ENCODE results near the gene CCDC116. TPM values are rescaled to one million over a fixed set of nuclear protein-coding genes. Genes with fewer than 3 reads are reported as not detected.

CCDC116 gene
- total RNA-seq, 2 experiments from 2014 or later: 0.59 to 0.76 TPM

DNA sequence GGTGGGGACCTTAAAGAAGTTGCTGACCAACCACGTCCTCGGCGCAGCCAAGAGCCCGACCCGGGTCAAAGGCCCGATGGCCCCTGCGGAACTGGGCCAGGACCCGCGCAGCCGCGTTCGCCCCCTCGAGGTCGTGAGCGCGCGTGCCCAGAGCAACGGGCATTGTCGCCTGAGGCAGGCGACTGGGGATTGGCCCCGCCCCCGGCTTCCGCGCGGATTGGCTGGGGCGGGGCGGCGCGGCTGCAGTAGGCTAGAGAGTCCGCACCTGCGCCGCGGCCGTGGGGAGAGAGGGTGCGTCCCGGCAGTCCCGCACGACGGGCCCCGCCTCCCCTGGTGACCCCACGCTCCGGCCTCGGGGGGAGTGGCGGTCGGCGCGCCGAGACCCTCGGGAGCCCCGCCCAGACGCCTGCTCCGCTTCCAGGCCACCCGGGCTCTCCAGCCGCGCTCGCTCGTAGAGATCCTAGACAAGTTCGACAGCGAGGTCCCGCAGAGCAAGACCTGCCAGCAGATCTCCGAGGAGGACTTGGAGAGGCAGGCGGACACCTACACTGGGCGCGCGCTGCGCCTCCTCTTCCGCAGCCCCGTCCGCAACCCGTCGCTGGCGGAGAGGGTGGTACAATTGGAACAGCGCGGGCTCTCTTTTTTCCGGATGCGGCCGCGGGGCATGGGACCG lies 24.9 kb downstream of the CCDC116 start:
- peak overlapping the region; percentile 82 for H3K27ac Mint-ChIP-seq
- CTCF ChIA-PET: interaction anchor here (0.9 to 3.4 kb wide), 11 partner anchors 9 to 295 kb away, joined by 3 to 17 read pairs (median 6); partner anchors contain the start of genes PPM1F, SDF2L1 and YDJC
- H3K4me3 Mint-ChIP-seq: peak overlapping the region; percentile 80
- H3K4me1 Mint-ChIP-seq: peaks cover 25% of the 10 kb centered on the region
- no peaks in the 10 kb centered on the region for H3K27me3 Mint-ChIP-seq
- DNase-seq: peak; percentile 85
- H3K36me3 Mint-ChIP-seq: peaks cover 5% of the 10 kb centered on the region
- ATAC-seq: peak; percentile 96
- no peaks in the 10 kb centered on the region for H3K9me3 Mint-ChIP-seq (ENCODE audit: low read depth)

DNA sequence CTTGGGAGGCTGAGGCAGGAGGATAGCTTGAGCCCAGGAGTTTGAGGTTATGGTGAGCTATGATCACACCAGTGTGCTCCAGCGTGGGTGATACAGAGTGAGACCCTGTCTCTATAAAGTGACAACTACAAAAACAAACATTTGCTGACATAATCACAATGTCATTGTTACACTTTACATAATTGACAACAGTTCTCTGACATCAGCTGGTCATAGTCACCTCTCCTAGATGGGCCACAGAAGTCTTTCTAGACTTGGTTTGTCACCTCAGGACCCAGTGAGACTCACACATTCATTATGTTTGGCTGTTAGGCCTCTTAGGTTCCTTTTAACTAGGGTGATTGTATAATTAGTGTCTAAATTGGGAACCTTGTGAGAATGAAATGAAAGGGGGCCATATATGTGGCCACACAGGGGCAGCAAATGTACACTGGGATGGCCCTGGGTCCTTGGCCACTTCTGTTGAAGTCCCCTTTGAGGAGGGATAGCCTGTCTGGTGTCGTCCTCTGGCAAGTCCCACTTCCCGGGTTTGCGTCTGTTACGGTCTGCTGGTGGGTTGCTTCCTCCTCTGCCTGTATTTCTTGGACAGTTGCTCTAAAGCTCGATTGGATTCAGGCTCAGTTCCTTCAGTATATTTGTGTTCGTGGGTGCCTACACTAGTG lies 27.4 kb downstream of the CCDC116 start:
- no peak for ATAC-seq
- no peak overlapping the region for H3K27ac Mint-ChIP-seq

DNA sequence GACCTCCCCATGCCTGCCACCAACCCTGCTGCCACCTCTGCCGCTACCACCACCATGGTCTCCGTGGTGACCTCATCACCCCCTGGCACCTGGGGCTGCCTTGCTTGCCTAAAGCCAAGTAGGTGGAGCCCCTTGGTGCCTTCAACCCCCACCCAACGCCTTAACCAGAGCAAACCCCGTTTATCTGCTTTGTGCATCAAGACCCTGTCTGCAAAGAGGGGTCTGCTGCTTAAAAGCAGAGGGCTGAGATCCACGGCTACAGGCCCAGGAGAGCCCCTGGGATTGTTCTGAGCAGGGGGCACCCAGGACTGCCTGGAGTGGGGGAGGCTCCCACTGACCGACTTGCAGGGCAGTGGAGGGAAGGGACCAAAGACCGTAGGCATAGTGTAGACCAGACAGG lies 28.3 kb downstream of the CCDC116 start:
- CTCF ChIA-PET: interaction anchor here (3.2 to 3.4 kb wide), 2 partner anchors 15 to 19 kb away, joined by 11 to 17 read pairs; partner anchors contain the start of gene SDF2L1
- DNase-seq (no peak), ATAC-seq (no peak)
- no peaks in the 10 kb centered on the region for H3K9me3 Mint-ChIP-seq (ENCODE audit: low read depth)
- no peak overlapping the region for H3K4me3 Mint-ChIP-seq
- H3K27ac Mint-ChIP-seq: no peak overlapping the region
- H3K4me1 Mint-ChIP-seq: peaks cover 29% of the 10 kb centered on the region
- H3K36me3 Mint-ChIP-seq: peaks cover 3% of the 10 kb centered on the region
- H3K27me3 Mint-ChIP-seq: no peaks in the 10 kb centered on the region

More for the DNA sequence above, 27.4 kb downstream of the CCDC116 start:
- Mint-ChIP-seq H3K4me1 (peaks cover 23% of the 10 kb centered on the region), H3K4me3 (no peak overlapping the region), H3K9me3 (ENCODE audit: low read depth) (no peaks in the 10 kb centered on the region), H3K27me3 (no peaks in the 10 kb centered on the region), H3K36me3 (peaks cover 3% of the 10 kb centered on the region)
- CTCF ChIA-PET: interaction anchor here (0.8 to 3.4 kb wide), 3 partner anchors 8 to 18 kb away, joined by 3 to 17 read pairs (median 11); partner anchors contain the start of gene SDF2L1
- DNase-seq: no peak

DNA sequence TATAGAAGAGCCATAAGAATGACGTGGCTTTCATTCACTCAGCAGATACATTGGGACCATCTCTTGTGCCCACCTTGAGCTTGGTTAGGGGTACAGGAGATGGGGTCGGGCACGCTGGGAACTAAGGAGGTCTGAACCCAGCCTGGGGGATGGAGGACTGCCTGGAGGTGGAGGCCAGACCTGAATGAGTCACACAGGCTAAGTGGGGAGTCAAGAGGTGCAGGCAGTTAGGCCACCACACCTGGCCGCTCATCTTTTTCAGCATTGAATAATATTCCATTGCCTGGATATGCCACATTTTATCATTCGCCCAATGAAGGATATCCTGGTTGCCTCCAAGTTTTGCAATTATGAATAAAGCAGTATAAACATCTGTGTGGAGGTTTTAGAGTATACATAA lies 29.4 kb downstream of the CCDC116 start:
- CTCF ChIA-PET: no interaction called here

DNA sequence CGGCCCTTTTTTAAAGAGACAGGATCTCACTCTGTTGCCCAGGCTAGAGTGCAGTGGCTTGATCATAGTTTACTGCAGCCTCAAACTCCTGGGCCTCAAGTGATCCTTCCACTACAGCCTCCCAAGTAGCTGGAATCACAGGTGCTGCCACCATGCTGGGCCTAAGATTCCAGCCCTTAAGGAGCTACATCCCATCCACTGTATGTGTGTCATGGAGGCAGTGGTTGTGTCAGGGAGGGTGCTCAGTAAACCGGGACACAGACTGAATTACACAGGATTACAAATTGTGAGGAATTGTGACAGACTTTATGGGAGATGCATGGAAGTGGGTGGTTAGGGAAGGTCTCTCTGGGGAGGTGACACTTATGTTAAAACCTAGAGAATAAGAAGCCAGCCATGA lies 31.2 kb downstream of the CCDC116 start:
- DNase-seq (no peak), ATAC-seq (no peak)
- Mint-ChIP-seq H3K4me3 (no peak overlapping the region), H3K4me1 (peaks cover 22% of the 10 kb centered on the region), H3K27me3 (no peaks in the 10 kb centered on the region), H3K27ac (no peak overlapping the region), H3K9me3 (ENCODE audit: low read depth) (no peaks in the 10 kb centered on the region), H3K36me3 (peaks cover 2% of the 10 kb centered on the region)
- CTCF ChIA-PET: interaction anchor here (0.8 kb wide), 1 partner anchor 21 kb away, joined by 3 read pairs; the partner anchor contains the start of gene SDF2L1

More for the DNA sequence above, 29.4 kb downstream of the CCDC116 start:
- Mint-ChIP-seq H3K27me3 (no peaks in the 10 kb centered on the region), H3K27ac (no peak overlapping the region), H3K4me1 (peaks cover 21% of the 10 kb centered on the region), H3K4me3 (no peak overlapping the region), H3K9me3 (ENCODE audit: low read depth) (no peaks in the 10 kb centered on the region), H3K36me3 (no peaks in the 10 kb centered on the region)
- no peak for ATAC-seq
- DNase-seq: no peak

GRCh38 chr22:21665047-21665851 lies 32.7 kb downstream of the CCDC116 start:
- no peaks in the 10 kb centered on the region for H3K27me3 Mint-ChIP-seq

DNA sequence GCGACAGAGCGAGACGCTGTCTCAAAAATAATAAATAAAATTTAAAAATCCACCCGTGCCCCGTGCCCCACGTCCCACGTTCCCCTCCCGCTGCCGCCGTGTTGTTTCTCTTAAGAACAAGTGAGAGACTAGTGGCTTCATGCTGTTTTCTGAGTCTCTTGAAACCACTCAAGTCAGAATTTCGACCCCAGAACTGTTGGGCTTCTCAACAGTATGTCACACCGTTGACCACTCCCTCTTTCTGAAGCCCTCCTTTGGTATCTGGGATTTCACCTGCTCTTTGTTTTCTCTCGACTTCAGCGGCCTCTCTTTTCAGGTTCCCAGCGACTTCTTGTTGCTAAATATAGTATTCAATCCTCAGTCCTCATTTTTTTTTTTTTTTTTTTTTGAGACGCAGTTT lies 34.2 kb downstream of the CCDC116 start:
- H3K36me3 Mint-ChIP-seq: peaks cover 10% of the 10 kb centered on the region
- H3K9me3 Mint-ChIP-seq (ENCODE audit: low read depth): no peaks in the 10 kb centered on the region
- ATAC-seq (no peak), DNase-seq (no peak)
- H3K27me3 Mint-ChIP-seq: no peaks in the 10 kb centered on the region
- H3K4me3 Mint-ChIP-seq: peak overlapping the region; percentile 96
- H3K27ac Mint-ChIP-seq: peak overlapping the region; percentile 98
- peaks cover 27% of the 10 kb centered on the region for H3K4me1 Mint-ChIP-seq
- CTCF ChIA-PET: interaction anchor here (1.7 to 2.3 kb wide), 3 partner anchors 24 to 272 kb away, joined by 5 to 10 read pairs (median 6); partner anchors contain the start of gene YDJC

More at GRCh38 chr22:21665047-21665851, 32.7 kb downstream of the CCDC116 start:
- no peaks in the 10 kb centered on the region for H3K9me3 Mint-ChIP-seq (ENCODE audit: low read depth)
- DNase-seq: no peak
- CTCF ChIA-PET: interaction anchor here (0.9 to 2.3 kb wide), 10 partner anchors 12 to 287 kb away, joined by 3 to 10 read pairs (median 4); partner anchors contain the start of genes PPM1F, SDF2L1 and YDJC
- no peak for ATAC-seq
- H3K27ac Mint-ChIP-seq: peak overlapping the region; percentile 98
- peaks cover 25% of the 10 kb centered on the region for H3K4me1 Mint-ChIP-seq
- H3K36me3 Mint-ChIP-seq: peaks cover 4% of the 10 kb centered on the region
- peak overlapping the region; percentile 96 for H3K4me3 Mint-ChIP-seq

- no peak overlapping the region for H3K4me3 Mint-ChIP-seq
These were observed 36.5 kb downstream of the CCDC116 start for GRCh38 chr22:21669026-21669425.

DNA sequence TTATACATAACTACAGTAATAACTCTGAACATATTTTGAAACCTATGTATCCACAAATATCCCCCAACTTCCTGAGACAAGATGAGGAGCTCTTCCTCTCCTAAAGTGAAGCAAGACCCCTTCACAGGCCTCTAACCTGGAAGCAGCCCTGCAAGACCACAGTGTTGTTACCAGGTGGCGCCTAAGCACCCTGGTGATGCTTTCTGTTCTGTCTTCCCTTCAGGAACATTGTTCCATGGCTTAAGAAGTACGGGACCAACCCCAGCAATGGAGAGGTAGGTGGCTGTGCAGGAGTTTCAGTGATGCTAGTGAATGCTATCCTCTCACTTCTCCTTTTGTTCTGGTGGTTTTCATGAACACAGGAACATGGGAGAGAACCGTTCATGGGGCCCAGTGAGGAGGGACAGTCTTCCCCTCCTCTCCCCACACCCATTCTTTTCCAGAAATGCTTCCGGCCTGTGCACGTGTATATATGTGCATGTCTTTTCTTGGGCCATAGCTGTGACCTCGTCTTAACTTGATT lies 39.6 kb downstream of the CCDC116 start:
- H3K36me3 Mint-ChIP-seq: peaks cover 44% of the 10 kb centered on the region
- ATAC-seq (no peak), DNase-seq (no peak)
- H3K27ac Mint-ChIP-seq: no peak overlapping the region
- CTCF ChIA-PET: no interaction called here
- no peaks in the 10 kb centered on the region for H3K9me3 Mint-ChIP-seq (ENCODE audit: low read depth)
- H3K4me1 Mint-ChIP-seq: peaks cover 16% of the 10 kb centered on the region
- no peak overlapping the region for H3K4me3 Mint-ChIP-seq
- H3K27me3 Mint-ChIP-seq: no peaks in the 10 kb centered on the region

More at GRCh38 chr22:21669026-21669425, 36.5 kb downstream of the CCDC116 start:
- CTCF ChIA-PET: interaction anchor here (1.3 kb wide), 1 partner anchor 40 kb away, joined by 3 read pairs; no protein-coding TSS in a partner anchor
- Mint-ChIP-seq H3K27me3 (no peaks in the 10 kb centered on the region), H3K4me1 (peaks cover 27% of the 10 kb centered on the region), H3K27ac (no peak overlapping the region), H3K36me3 (peaks cover 23% of the 10 kb centered on the region), H3K9me3 (ENCODE audit: low read depth) (no peaks in the 10 kb centered on the region)
- DNase-seq (no peak), ATAC-seq (no peak)

DNA sequence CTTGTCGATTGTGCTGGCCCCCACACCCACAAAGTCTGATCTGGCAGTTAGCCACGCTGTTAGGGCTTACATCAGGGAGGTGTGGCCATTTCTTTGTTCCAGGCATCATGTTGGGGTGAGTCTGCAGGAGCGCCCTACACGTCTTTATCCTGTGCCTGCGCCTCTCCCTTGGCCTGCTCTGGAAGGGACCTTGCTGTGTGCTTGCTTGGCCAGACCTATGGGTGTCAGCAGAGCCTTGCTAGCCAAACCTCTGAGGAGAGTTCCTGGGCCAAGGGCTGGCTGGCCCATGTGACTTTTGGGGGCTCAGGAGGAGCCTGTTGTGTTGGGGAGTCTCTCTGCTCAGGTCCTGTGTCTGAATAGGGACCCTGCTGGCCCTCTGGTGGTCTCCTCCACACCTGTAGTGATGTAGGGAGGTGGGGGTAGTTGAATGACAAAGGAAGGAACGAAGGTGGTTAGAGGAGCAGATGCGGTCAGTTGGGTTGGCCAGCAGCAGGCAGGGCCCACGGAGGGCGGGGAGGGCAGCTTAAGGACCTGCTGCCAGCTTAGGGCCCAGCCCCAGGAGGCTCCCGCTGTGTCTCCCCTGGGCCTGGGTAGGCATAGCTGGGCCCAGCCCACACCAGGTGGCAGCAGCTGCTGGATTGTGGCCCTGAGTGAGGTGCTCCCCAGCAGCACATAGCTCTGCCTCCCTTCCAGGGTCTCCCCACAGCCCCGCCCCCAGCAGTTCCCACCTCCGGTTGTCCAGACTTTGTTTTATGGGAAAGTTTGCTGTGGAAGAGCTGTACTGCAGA lies 41.2 kb downstream of the CCDC116 start:
- no peak overlapping the region for H3K27ac Mint-ChIP-seq
- H3K4me3 Mint-ChIP-seq: no peak overlapping the region
- CTCF ChIA-PET: no interaction called here
- peaks cover 7% of the 10 kb centered on the region for H3K4me1 Mint-ChIP-seq
- no peaks in the 10 kb centered on the region for H3K27me3 Mint-ChIP-seq
- H3K36me3 Mint-ChIP-seq: peaks cover 44% of the 10 kb centered on the region
- ATAC-seq: no peak
- no peaks in the 10 kb centered on the region for H3K9me3 Mint-ChIP-seq (ENCODE audit: low read depth)
- no peak for DNase-seq

- no peaks in the 10 kb centered on the region for H3K9me3 Mint-ChIP-seq (ENCODE audit: low read depth)
- peaks cover 42% of the 10 kb centered on the region for H3K36me3 Mint-ChIP-seq
- H3K27me3 Mint-ChIP-seq: no peaks in the 10 kb centered on the region
- H3K27ac Mint-ChIP-seq: no peak overlapping the region
- DNase-seq (no peak), ATAC-seq (no peak)
- H3K4me1 Mint-ChIP-seq: peaks cover 3% of the 10 kb centered on the region
- CTCF ChIA-PET: interaction anchor here (0.8 kb wide), 1 partner anchor 23 kb away, joined by 3 read pairs; no protein-coding TSS in a partner anchor
- H3K4me3 Mint-ChIP-seq: no peak overlapping the region
These were observed 42.2 kb downstream of the CCDC116 start for GRCh38 chr22:21674638-21675245.
